NCI-H748 treated with DMSO at 0.1 percent for 48 hours (cell line): ENCODE data around the gene NGFR.
A peak's percentile ranks its signal among the peaks of the same experiment; 100 is the strongest.
"Not testable (repeated sequence)": the region's sequence is repeated elsewhere in the genome, so short reads cannot be mapped to it uniquely, and the experiment has no call there.

ENCODE experiments used
- DNase-seq: peaks from one replicate; lab custom pipeline; 2025; lab: John Stamatoyannopoulos, UW

The NGFR gene

DNA sequence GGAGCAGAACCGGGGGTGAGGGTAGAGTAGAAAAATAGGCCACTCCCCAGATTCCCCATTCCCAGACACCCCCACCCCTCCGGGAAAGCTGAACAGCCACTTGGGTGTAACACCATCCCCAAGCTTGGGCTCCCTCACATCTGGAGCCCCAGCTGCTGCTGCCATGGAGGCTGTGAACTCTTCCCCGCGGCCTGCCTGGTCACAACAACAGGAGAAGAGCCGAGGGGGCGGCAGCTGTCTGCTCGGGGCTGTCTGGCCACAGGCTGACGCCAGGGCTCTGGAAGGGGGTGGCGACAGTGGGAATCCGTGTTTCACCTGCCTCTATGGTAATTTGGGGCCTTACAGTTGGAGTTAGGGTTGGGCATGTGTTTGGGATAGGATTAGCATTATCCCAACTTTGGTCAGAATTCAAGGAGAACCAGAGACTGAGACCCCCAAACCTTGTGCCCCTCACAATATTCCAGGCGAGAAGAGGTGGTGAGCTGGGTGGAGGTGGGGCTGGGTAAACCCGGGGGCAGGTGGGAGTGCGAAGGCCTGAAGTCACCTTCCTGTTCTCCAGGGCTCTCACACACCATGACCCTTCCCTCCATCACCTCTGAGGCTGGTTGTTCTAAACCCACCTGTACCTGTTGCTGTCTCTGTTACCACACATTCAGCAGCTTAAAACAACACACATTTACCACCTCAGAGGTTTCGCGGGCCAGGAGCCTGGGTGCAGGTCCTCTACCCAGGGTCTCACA, 50.9 kb downstream of the NGFR start:
- no peak for DNase-seq

GRCh38 chr17:49546546-49547535, 51.7 kb downstream of the NGFR start:
- no peak for DNase-seq

GRCh38 chr17:49547566-49547965, 52.5 kb downstream of the NGFR start:
- DNase-seq = no peak

DNA sequence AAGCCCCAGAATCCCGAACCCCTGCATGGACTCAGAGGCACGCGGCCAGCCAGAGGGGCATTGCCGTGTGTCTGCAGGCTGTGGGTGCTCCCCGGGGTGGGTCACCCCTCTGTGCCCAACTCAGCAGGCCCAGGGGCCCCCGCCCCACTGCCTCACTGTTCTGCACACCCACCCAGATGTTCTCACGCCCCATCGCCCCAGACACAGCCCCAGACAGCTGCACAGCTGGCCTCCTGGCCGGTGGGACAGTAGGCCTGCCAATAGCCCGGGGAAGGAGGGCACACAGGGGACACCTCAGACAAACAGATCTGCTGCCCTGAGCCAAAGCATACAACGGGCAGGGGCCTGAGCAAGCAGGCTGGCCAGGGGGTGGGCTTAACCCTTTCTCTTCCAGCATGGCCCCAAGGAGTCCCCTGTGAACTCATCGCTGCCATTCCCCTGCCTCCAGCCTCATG, 53.0 kb downstream of the NGFR start:
- DNase-seq = no peak

- DNase-seq = no peak
Measured at GRCh38 chr17:49548506-49549310, 53.6 kb downstream of the NGFR start.

DNA sequence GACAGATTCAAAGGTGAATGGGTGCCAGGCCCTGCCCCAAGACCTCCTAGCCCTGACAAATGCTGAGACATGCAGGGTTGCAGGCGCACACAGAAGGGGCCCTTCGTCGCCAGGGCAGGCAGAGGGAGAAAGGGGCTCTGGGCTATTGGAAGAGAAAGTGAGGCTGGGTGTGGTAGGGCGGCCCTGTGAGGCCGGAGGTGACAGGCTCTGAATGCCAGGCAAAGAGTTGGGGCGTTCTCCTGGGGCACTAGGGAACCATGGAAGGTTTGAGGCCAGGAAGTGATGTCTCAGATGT, 54.2 kb downstream of the NGFR start:
- no peak for DNase-seq

DNA sequence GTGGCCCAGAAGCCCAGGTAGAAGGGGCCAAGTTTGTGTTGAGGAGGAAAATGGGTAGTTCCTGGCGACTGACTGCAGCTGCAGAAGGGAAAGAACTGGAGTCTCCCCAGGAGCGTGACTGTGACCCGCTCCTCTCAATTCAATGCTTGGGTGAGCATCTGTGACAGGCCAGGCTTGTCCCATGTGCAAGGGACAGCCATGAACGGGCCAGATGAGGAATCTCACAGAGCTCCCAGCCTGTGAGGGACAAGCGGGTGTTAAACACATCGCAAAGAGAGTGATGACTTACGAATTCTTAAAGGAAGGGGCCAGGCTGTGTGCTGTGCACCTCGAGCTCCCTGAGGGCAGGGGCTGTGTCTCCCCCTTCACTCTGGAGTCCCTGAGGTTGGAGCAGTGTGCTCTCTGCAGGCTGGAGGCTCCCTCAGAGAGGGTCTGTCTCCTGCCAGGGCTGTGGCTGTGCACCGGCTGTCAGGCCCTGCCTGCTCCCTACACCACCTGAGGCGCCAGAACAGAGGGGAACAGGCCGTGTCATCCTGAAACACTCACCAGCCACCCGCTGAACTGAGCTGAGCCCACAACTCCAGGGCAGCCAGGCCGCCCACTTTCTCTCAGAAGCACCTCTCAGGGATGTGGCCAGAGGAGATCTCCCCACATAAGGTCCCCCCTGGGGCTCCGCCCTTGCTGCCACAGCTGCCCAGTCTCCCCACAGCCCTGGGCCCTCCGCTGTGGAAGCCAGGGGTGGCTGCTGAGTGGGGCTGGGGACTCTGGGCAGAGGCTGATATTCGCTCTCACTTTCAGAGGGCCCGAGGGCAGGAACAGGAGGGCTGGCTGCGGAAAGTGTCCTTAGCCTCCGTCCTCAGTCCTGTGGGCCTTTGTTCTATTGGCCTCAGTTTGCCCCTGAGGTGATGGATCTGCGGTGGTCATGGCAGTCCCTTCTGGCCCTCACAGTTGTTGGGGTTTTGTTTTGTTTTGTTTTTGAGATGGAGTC, 54.9 kb downstream of the NGFR start:
- no peak for DNase-seq

- DNase-seq = not testable (repeated sequence)
Measured at GRCh38 chr17:49550764-49551163, 55.7 kb downstream of the NGFR start.

DNA sequence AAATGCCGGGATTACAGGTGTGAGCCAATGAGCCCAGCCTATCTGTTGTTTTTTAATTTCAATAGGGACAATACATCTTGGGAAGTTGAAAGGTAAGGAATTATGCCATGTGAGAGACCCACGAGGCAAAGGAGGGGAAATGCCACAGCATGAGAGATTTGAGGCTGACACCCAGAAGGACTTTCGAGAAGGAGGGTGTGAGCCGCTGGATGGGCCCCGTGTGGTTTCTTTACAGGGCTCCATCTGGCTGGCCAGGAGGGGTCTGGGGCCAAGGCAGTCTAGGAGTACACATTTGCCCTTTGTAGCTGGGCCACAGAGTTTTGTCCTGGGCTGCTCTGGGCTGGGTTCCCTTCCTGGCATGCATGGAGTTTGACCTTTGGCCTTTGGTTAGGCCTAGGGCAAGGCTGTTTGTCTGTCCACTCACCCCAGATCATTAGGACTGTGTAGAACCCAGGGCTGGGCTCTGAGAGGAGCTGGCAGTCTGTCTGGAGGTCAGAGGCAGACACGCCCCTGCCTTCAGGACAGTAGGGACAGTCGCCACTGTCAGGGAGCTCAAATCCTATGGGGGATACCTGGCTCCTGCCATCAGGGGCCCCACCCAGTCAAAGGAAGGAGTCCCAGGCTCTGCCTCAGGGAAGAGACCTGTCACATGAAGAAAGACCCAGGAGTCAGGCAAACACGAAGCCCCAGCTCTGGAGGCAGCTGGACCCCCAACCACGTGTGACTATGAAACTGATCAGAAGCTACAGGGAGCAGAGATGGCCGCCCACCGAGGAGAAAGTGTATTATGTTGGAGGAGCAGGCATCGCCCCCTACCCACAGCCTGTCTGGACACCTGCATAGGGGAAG, 56.4 kb downstream of the NGFR start:
- no peak for DNase-seq

DNA sequence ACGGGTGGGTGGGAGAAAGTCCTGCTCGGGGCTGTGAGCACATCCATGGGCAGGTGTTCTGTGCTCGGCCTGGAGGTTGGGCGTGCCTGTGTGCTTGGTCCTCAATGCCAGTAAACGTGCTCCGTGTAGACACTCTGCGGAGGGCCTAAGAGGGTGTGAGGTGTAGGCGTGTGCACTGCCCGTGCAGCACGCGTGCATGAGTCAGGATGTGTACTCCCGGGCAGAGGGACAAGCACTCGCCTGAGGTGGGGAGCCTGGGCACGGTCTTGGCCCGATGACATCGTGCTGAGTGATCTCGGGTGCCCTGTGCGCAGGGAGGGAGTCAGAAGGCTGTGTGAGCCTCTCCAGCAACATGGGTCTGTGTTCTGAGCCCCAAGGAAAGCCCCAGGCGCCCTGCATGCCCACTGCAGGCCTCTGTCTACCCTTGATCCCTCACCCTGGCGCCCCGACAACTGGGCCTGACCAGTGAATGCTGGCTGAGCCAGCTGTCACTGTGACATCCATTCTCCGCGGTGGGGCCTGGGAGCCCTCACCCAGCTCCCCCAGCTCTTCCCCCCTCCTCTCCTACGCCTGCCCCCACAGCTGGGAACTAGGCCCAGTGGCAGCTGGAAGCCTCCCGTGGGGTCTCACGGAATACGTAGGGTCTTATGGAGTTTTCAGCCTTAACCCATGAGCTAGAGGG, 57.1 kb downstream of the NGFR start:
- DNase-seq = no peak

GRCh38 chr17:49553676-49554335, 58.7 kb downstream of the NGFR start:
- DNase-seq = no peak

DNA sequence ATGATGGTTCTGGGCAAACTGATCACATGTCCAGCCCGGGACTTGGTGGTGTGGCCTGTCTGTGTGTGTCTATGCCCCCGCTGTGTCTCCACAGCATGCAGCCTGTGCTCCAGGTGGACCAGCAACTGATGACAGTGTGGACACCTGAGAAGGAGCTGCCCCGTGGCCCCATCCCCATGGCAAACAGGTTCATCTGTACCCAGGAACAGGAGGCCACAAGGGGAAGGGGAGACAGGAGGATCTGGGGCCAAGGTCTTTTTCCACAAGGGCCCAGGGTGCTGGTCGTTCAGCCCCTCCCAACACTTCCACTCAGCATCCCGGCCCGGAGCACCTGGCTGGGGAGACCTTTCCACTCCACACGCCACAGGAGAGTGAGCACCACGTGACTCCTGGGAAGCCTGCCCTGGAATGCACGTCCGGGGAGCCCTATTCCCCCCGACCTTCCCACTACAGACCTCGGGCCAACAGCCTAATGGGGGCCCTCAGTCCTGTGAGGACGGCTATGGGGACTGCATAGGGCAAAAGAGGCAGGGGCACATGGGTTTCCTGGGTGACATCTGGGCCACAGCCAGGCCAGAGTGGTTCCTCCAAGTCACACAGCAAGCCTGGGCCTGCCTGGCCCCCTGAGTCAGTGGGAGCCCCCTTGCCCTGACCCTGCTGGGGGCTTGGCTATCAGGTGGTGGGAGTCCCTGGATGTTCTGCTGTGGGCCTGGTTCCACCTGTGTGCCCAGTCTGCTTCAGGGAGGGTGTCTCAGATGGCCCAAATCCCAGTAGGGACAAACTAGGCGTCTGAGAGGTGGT, 59.8 kb downstream of the NGFR start:
- DNase-seq = no peak

DNA sequence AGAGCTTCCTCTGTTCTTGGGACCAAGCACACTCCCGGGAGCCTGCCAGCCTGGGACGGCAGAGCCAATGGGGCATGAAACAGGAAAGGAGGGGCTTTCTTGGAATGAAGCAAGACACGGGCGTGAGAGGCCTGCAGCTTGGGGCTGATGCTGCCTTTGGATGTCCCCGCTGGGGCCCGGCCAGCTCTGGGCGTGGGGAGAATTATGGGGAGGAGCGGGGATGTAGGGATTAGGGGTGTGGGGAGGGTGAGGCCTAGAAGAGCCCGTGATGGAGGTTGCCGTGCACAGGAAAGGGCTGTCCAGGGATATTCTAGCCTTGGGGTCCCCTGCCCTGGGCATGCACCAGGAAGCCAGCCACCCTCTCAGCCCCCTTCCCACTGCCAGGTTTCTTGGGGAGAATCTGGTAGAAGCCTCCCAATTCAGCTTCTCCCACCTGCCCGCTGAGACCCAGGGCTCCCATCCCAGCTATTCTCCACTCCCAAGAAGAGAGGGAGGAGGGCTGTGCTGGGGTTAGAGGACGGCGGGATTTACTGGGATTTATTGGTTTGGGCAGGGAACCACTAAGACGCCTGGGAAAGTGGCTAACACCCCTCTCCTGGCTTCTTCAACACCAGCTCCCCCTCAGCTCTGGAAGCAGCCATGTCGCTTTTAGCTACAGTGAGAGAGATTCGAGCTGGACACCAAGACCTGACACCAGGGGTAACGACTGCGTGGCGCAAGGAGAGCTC, 60.6 kb downstream of the NGFR start:
- no peak for DNase-seq

DNA sequence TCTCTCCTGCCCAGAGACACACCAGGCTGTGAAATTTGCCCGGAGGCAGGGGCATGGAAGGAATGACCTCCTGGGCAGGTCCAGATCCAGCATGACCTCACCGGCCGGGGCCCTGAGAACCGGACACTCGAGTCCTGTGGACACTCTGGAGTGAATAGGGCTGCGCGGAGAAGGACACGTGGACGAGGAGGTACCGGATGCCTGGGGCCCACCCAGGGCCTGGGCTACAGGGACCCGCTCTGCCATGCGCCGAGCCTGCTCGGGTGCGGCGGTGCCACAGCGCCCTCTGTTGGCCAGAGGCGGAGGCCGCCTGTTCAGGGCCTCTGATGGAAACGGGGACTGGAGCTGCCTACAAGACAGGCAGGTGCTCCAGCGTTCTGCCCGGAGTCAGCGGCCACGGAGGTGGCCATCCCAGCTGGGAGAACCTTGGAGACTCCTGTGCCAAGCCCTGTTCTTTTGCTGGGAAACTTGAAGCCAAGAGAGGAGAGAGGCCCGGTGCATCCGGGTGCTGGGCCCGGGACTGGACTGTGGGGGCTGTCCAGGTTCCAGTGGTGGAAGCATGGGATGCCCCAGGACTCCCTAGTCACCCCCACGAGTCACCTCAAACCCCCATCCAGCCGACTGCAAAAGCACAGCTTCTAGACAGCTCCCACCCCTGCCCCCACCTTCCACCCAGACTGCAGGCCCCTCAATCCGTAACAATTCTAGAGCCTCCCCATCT, 61.3 kb downstream of the NGFR start:
- peak; percentile 18 for DNase-seq

DNA sequence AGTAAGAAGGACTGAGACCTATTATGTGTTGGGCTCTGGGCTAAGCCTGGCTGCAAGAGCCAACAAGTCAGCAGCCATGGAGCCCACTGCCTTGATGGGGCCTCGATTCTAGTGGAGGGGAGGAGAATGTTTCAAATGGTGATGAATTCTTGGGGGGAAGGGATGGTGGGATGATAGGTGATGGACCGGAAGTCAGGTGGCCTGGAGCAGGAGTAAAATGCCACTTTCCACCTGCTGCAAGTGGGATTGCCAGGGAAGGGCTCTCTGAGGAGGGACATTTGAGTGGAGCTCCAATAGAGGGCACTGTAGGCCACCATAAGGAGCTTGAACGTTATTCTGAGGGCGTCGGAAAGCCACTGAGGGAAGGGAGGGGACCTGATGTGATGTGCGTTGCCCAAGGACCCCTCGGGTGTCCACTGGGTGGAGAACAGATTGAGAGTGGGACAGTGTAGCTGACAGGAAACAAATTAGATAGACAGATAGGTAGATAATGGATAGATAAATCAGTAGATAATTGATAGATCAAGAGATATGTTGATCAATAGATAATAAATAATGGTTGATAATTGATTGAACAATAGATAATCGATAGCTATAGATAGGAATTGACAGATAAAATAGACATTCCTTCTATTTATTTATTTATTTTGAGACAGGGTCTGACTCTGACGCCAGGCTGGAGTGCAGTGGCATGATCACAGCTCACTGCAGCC, 62.4 kb downstream of the NGFR start:
- peak; percentile 26 for DNase-seq
